HG03378 (cell line): ENCODE measurements around the gene SYN1.
"Not testable (repeated sequence)": the region's sequence is repeated elsewhere in the genome, so short reads cannot be mapped to it uniquely, and the experiment has no call there.

Experiments used
- ATAC-seq: cut with Tn5 transposase; IDR thresholded peaks from one replicate; pipeline ENCODE4 v1.9.1; 2021; ENCODE audit warnings: mild to moderate bottlenecking, moderate library complexity; ENCODE audit not compliant: unreplicated experiment

The SYN1 gene

DNA sequence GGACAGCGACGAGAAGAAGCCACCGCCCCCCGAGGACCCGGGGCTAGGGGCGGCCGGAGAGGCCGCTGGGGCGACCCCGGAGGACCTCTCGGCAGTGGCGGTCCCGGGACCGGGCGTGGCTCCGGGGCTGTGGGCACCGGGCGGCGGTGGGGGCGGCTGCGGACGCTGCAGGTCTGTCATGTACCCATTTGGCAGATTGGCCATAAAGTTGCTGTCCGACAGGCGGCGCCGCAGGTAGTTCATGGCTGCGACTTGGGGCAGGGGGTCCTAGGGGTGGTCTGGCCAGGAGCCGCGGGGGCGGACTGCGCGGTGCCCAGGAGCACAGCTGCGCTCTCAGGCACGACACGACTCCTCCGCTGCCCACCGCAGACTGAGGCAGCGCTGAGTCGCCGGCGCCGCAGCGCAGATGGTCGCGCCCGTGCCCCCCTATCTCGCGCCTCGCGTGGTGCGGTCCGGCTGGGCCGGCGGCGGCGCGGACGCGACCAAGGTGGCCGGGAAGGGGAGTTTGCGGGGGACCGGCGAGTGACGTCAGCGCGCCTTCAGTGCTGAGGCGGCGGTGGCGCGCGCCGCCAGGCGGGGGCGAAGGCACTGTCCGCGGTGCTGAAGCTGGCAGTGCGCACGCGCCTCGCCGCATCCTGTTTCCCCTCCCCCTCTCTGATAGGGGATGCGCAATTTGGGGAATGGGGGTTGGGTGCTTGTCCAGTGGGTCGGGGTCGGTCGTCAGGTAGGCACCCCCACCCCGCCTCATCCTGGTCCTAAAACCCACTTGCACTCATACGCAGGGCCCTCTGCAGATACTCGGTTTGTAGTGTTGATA lies at the start of gene SYN1:
Gene SYN1 (minus strand): TSS at position 372 of the 817 bp plus-strand sequence. CDS start 129 bp downstream, at position 243.
- no peak for ATAC-seq

DNA sequence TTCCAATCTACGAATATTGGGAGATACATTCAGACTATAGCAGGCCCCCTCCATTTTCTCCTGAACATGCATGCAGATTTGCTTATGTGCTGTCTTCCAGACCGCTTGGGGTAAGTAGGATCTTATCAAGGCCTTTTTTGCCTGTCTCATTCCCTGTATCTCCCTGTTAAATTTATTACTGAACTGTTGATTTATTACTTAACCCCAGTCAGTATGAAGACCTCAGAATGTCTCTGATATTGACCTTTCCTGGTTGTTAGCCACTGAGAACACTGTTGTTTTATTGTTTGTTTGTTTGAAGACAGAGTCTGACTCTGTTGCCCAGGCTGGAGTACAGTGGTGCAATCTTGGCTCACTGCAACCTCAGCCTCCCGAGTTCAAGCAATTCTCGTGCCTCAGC lies 46.1 kb upstream of the SYN1 start:
- ATAC-seq: not testable (repeated sequence)

DNA sequence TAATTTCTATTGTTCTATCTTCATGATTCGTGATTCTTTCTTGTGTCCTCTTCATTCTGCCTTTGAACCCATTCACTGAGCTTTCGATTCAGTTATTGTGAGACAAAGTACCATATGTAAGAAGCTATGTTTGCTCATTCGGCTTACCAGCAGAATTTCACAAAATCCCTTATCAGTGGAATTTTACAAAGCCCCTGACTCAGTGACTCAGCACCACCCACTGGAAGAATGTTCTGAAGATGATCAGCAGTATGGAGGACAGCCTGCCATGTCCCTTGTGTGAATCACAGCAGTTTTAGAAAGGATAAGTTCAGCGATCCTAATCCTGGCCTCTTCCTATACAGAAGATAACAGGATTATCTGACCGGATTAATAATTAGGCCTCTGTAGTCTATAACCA lies 45.1 kb upstream of the SYN1 start:
- ATAC-seq: no peak

DNA sequence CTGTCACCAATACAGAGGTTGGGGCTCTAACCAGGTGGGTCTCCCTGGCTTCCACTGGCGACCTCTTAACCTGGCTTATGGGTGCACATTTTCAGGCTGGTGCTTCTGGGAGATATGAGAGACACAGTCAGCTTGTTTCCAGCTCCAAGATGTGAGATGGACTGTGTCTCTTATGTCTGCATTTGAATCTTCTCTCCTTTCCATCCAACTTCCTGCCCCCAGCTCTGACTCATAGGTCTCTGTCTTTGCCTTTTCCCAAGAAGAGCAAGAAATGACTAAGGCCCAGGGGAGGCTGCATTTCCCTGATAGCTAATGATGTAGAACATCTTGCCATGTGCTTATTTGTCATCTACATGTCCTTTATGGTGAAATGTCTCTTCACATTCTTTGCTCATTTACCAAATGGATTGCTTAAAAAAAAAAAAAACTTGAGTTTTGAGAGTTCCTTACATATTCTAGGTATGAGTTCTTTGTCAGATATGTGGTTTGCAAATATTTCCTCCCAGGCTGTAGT lies 42.5 kb upstream of the SYN1 start:
- no peak for ATAC-seq

DNA sequence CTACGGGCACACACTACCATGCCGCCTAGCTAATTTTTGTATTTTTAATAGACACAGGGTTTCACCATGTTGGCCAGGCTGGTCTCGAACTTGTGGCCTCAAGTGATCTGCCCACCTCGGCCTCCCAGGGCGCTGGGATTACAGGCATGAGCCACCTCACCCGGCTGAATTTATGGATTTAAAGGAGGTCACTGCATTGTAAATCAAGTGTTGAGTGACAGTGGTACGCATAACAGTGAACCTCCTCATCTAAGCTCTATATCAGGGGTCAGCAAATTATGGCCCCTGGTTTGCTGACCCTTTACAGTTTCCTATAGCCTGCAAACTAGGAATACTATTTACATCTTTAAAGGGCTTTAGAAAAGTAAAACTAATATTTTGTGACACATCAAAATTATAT lies 41.9 kb upstream of the SYN1 start:
- no peak for ATAC-seq

DNA sequence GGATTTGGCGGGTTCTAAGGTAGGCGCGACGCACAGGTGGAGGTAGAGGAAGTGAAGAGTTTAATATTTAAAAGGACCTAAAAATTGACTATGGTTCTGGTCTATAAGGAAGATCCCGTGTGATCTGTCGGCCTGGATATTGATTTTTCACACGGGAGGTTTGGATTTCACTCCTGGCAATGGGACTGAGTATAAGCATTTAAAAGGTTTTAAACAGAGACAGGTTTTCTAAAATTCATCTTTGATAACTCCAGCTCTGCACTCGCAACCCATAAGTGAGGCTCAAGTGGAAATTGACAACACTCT lies 39.7 kb upstream of the SYN1 start:
- ATAC-seq: no peak

DNA sequence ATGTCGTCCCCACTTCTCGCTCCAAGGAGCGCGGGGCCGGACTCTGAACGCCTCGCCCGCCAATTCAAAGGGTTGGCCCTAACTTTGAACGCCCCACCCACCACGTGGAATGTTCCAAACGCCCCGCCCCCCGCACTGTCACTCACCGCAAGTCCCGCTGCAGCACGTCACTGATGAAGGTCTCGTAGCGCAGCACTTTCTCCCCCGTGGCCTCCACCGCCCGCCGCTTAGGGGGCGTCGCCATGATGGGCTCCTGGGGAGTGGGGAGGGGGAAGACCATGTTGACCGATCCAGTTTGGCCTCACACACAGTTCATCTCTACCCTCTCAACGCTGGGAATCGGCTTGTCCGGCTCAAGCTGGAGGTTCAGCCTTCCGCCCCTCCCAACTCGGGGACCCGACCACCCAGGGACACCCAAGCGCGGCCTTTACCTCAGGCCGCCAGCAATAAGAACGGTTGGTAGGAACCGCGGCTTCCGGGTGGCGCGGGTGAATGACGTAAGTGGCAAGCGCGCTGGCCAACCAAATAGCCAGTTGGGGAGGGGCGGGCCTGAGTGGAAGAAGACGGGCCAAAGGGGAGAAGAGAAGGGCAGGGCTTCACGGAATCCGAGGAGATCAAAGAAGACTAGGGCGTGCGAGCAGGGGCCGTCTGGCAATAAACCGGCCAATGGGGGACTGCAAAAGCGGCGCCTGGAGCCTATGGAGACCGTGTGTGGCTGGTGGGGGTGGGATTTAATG lies 39.2 kb upstream of the SYN1 start, which contains the start of gene UXT:
Gene UXT (minus strand): TSS at position 497 of the 737 bp plus-strand sequence. CDS start 253 bp downstream, at position 244.
- ATAC-seq: peak; percentile 65

DNA sequence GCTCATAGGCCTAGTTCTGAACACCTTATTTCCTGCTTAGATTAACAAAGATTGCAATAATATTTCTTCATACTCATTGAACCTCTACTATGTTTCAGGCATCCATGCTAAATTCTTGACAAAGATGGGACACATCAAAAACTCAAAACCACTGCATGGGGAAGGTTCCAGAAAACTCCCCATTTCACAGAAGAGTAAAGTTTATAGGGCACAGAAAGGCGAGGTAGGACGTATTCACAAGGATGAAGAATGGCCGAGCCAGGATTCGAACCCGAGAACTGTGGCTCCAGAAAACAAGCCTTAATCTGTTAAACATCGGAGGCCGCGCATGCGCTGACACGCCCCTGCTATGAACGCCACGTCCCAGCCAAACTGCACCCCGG lies 38.6 kb upstream of the SYN1 start:
- peak; percentile 54 for ATAC-seq

DNA sequence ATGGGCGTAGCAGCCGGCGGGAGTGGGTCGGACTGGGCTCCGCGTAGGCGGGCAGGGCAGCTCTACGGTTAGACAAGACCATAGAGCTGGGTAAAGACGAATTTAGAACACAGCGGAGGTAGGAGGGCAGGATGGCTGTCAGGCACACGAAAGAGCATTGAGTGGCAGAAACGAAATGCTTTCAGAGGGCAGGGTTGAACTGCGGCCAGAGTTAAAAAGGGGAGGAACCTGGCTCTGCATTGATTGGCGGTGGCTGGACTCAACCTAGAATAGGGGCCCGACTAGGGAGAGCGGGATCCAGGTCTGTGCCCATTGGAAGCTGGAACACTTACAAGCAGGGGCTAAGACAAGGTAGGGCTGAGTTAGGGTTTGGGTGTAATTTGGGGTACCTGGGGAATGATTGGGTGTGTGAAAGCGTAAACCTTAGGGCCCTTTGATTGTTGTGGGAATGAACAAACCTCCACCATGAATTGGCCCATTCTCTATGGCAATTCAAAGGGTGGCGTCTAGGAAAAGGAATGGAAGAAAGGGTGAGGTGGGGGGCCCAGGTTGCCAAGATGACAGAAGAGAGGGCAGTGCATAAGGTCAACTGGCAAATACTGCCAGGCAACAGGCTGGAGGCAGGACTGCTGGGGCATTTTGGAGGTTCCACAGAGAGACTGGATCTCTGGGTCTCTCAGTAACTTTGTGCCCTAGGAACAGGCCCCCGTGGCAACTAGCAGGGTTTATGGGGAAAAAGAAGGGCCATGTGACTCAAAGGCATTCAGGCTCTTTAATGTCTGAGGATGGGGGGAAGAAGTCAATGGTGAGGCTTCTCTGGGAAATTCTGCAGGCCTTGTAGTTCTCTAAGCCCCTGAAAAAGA lies 31.6 kb upstream of the SYN1 start:
- ATAC-seq: no peak

DNA sequence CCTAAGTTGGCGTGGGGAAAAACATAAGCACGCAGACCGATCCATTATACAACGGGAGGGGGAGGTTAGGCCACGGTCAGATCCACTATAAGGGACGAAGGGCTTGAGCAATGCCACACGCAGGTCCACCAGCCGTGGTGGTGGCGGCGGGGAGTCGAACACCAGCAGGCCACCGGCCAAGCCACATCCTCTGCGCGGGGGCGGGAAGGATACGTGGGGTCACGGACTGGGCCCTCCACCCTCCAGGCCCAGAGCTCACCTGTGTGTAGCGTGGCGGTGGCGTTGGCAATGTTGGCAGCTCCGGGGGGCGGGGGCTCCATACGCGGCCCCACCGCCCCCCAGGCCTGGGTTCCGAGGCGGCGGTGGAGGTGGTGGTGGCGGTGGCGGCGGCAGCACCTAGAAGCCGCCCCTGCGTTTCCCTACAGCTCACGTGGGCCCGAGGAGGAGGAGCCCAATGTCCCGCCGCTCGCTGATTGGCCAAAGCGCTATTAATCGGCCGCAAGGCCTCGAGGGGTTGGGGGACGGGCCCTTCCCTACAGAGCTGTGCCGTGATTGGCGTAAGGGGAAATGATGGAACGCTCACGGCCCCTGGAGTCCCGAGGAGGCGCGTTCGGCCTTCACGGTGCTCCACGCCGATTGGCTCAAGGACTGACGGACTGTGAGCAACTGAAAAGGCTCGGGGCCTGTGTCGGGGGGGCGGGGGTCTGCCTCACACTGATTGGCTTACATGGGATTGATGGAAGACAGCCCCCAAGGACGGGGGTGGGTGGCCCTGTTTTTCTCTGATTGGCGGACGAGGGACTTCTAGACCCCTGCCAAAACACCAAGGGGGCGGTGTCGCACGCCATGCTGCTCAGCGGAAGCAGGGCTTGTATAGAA lies 30.7 kb upstream of the SYN1 start, which contains the start of gene ELK1:
Gene ELK1 (minus strand): TSS at position 400 of the 879 bp plus-strand sequence. CDS start 9,122 bp downstream, outside the sequence.
- peak; percentile 72 for ATAC-seq

DNA sequence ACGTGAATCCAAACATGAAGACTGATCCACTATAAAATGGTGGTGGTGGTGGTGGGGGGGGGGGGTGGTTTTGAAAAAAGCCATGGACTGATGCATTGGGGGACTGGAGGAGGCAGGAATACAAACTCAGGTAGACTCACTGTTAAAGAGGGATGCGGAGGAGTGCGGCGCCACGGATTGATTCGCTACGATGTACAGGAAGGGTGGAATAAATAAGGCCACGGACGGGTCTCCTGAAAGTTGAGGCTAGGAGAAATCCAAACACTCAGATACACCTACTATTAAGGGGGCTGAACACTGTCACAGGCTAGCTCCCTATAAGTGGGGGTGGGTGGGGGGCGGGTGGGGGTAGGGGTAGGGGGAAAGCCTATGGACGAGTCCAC lies 30.1 kb upstream of the SYN1 start:
- ATAC-seq: no peak

DNA sequence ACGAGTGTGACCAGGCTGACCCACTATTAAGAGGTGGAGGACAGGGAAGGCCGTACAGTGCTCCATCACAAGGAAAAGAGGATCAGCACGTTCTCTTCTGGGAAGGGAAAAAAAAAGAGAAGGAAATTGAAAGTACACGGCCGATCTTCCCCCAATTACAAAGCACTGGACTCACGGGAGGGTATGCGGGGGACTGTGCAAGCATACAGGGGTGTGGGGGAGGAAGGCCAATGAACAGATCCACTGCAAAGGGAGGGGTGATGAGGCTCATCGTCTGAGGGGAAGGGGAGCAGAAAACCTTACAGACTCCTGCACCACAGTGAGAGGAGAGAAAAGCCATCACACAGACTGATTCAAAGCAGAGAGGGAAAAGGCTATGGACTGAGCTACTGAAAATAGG lies 29.6 kb upstream of the SYN1 start:
- ATAC-seq: no peak

DNA sequence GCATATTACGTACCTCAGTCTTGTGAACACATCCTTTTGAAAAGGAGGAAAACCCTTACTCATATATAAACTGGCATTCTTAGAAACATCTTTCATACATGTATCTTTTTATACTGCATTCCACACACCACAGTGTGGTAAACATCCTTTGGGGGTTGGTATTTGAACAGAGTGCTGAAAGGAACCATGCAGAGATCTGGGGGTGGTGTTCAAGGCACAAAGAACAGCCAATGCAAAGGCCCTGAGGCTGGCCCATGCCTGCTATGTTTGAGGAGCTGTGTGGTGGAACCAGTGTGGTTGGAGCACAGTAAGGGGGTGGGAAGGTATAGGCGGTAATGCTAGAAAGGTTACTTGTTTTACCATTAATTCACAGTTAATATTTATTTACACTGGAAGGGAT lies 28.7 kb upstream of the SYN1 start:
- ATAC-seq: no peak

DNA sequence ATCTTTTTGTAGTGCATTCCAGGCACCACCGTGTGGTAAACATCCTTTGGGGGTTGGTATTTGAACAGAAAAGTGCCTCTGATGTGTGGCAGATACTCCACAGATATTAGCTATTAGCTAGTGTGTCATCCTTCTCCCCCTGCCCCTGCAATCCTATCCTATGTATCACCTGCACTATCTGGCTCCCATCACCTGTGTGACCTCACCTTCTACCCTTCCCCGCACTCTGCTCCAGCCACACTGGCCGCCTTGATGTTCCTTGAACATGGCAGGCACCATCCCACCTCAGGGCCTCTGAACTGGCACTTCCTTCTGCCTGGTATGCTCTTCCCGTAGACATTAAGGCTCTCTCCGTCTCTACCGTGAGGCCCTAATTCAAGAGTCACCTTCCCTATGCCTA lies 27.0 kb upstream of the SYN1 start:
- ATAC-seq: no peak

DNA sequence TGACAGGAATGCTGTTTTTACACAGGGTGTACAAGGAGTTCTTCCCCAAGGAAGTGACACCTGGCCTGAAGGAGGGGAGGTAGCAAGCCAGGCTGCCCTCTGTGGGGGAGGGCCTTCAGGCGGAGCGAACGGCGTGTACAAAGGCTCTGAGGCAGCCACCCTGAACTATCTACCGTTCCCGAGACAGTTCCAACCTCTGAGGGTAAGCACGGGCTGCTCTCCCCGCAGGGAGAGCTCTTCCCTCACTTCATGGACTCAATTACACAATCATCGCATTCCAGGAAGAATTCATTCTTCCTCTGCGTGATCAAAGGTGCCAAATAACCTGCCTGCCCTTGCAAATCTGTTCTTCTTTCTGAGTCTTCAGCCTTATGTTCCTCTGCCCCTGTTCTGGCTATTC lies 25.9 kb upstream of the SYN1 start:
- no peak for ATAC-seq

DNA sequence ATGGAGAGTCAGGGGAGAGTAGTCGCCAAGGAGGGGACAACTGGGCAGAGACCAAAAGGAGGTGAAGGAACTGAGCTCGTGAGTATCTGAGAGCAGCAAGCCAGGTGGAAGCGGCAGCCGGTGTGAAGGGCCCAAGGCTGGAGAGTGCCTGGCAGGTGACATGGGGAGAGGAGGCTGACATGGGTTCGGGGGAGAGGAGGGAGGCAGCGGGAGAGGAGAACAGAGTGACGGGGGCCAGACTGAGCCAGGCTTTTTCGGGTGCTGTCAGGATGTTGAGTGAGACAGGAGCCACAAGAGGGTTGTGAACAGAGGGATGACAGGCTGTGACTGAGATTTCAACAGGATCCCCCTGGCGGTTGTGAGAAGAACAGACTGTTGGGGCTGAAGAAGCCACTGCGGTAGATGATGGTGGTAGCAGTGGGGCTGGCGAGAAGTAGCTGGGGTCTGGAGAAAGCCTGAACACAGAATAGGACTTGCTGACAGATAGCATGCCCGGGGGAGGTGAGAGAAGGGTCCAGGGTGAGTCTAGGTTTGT lies 25.0 kb upstream of the SYN1 start:
- ATAC-seq: no peak

DNA sequence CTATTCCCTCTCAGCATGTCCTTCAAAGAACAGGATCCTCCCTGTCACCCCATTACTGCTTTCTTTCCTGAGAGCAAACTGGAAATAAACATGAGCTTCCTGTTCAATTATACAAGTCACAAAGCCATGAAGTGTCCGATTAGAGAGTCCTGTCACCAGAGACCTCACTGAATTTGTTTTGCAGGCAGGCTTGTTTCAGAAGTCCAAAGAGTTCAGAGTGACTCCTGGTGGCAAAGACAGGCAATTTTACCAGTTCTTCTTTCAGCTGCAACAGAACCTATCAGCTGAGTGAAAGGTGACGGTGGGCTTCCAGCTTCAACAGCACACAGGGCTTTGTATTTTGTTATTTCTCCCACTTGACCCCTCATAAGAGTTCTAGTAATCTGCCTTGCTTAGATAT lies 24.3 kb upstream of the SYN1 start:
- no peak for ATAC-seq

DNA sequence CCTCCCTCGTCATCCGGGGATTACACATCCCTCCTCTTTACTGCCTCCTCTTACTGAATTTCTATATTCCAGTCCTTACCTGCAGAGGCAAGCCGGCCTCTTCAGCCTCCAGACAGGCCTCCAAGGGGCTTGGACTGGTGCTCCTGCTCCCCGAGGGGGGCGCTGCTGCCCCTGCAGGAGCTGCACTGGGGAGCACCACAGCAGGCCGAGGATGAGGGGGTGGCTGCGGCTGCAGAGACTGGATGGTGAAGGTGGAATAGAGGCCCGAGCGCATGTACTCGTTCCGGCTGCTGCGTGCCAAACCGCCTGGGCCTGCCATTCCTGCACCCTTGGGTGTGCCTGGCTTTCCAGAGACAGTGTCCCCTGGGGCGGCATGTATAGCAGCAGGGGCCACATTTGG lies 19.2 kb upstream of the SYN1 start:
- ATAC-seq: no peak

DNA sequence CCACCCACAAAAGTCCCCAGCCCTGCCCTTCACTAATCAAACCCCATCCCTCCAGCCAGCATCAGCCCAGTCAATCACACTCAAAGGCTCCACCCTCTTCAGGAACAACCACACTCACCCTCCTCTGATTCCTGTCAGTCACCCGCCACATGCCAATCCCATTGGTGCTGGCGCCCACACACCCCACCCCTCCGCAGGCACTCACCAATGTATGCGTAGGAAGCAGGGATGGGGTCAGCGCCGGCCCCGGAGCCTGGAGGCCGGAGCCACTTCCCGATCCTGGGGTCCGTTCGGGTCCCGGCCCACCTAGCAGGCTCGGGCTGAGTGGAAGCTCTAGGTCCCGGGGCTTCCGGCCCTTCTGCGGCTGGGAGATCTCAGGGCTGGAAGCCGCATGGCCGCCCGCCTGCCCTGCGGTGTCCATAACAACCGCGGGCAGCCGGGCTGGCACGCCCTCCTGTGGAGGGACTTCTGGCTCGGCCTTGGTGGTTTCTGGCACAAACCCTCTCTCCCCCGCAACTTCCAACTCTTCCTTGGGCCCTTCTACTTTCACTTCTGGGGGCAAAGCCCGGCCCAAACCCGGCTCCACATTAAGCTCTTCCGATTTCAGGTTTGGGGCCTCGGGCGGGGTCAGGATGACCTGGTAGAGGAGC lies 18.0 kb upstream of the SYN1 start:
- no peak for ATAC-seq
